Bronchial smooth muscle cell (primary cell): ENCODE results near the gene NKX2-3. TPM values are rescaled to one million over a fixed set of nuclear protein-coding genes. Genes with fewer than 3 reads are reported as not detected.

Experiments
- total RNA-seq: library from RNA; depleted of rRNA; stranded (reverse); fragments of >200 nt; gene quantifications from 2 replicates; pipeline ENCODE4 v1.2.1, GENCODE V29; 2014

The NKX2-3 gene
- total RNA-seq: not detected in 2 replicates

DNA sequence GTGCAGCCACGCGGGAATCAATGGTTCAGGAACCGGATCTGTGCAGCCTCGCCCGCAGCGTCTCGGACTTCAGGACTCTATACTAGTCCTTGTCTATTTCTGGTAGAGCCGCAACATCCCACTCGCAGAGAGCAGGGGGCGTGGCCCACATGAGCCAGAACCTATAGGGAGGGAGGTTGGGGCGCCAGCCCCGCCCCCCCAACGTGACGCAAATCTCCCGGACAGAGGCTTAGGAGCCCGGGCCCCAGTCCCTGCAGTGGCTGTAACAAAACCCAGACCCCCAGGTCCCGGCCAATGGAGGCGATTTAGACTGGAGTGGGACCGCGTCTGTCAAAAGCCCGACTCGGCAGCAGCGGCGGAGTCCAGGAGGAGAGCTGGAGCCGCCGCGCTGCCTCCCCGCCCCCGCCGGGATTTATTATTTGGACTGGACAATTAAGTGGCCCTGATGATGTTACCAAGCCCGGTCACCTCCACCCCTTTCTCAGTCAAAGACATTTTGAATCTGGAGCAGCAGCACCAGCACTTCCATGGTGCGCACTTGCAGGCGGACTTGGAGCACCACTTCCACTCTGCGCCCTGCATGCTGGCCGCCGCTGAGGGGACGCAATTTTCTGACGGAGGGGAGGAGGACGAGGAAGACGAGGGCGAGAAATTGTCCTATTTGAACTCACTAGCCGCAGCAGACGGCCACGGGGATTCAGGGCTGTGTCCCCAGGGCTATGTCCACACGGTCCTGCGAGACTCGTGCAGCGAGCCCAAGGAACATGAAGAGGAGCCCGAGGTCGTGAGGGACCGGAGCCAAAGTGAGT is at the start of gene NKX2-3:
TSS of gene NKX2-3 (plus strand) at position 256 of the 809 bp plus-strand sequence. CDS start at position 446, 190 bp downstream.

Other genes with a start within 250 kb of the NKX2-3 start
- under 0.01 TPM in 2 replicates for gene CNNM1, start 203.6 kb upstream of the NKX2-3 start, total RNA-seq
- gene GOT1, start 102.3 kb upstream of the NKX2-3 start, total RNA-seq: 12.8 and 13.7 TPM in 2 replicates
- 15.3 and 32.3 TPM in 2 replicates for gene SLC25A28, start 87.5 kb downstream of the NKX2-3 start, total RNA-seq
- gene ENTPD7, start 126.6 kb downstream of the NKX2-3 start, total RNA-seq: 7.6 and 9.1 TPM in 2 replicates
- gene COX15, start 199.2 kb downstream of the NKX2-3 start, total RNA-seq: 28.2 and 32.6 TPM in 2 replicates
- gene CUTC, start 199.3 kb downstream of the NKX2-3 start, total RNA-seq: 11.8 and 17.1 TPM in 2 replicates
- gene ABCC2, start 249.7 kb downstream of the NKX2-3 start, total RNA-seq: 0.47 and 0.60 TPM in 2 replicates